ENCODE data around the gene SLC25A2. TPM values are rescaled to one million over a fixed set of nuclear protein-coding genes. Genes with fewer than 3 reads are reported as not detected.

The SLC25A2 gene
- polyA plus RNA-seq, 1 donor from 2014 or later = not detected

- Mint-ChIP-seq H3K4me3 (no peak overlapping the region), H3K27ac (no peak overlapping the region), H3K4me1 (no peaks in the 10 kb centered on the region), H3K27me3 (no peaks in the 10 kb centered on the region), H3K36me3 (peaks cover 12% of the 10 kb centered on the region), H3K9me3 (peaks cover 18 to 64% (median 58%) of the 10 kb centered on the region in 3 donors)
Observed at GRCh38 chr5:141258464-141258863, 45.4 kb downstream of the SLC25A2 start.

Other genes starting within 250 kb of the SLC25A2 start
- gene PCDHB2, start 209.4 kb downstream of the SLC25A2 start, polyA plus RNA-seq = not detected
- not detected for gene PCDHB3, start 203.6 kb downstream of the SLC25A2 start, polyA plus RNA-seq
- not detected for gene PCDHB4, start 182.2 kb downstream of the SLC25A2 start, polyA plus RNA-seq
- not detected for gene PCDHB5, start 168.8 kb downstream of the SLC25A2 start, polyA plus RNA-seq
- gene PCDHB6, start 154.0 kb downstream of the SLC25A2 start, polyA plus RNA-seq = not detected
- not detected for gene PCDHB7, start 131.4 kb downstream of the SLC25A2 start, polyA plus RNA-seq
- not detected for gene PCDHB8, start 126.3 kb downstream of the SLC25A2 start, polyA plus RNA-seq
- gene PCDHB16, start 121.7 kb downstream of the SLC25A2 start, polyA plus RNA-seq = not detected
- 0.31 TPM for gene PCDHB9, start 116.9 kb downstream of the SLC25A2 start, polyA plus RNA-seq
- not detected for gene PCDHB10, start 111.7 kb downstream of the SLC25A2 start, polyA plus RNA-seq
- not detected for gene PCDHB11, start 104.4 kb downstream of the SLC25A2 start, polyA plus RNA-seq
- gene PCDHB12, start 95.3 kb downstream of the SLC25A2 start, polyA plus RNA-seq = not detected
- 0.05 TPM for gene PCDHB13, start 90.1 kb downstream of the SLC25A2 start, polyA plus RNA-seq
- gene PCDHB14, start 80.7 kb downstream of the SLC25A2 start, polyA plus RNA-seq = not detected
- gene PCDHB15, start 58.7 kb downstream of the SLC25A2 start, polyA plus RNA-seq = not detected
- gene TAF7, start 16.7 kb upstream of the SLC25A2 start, polyA plus RNA-seq = 216 TPM
- not detected for gene PCDHGA1, start 26.5 kb upstream of the SLC25A2 start, polyA plus RNA-seq
- gene PCDHGA2, start 34.7 kb upstream of the SLC25A2 start, polyA plus RNA-seq = not detected
- 0.23 TPM for gene PCDHGA3, start 39.8 kb upstream of the SLC25A2 start, polyA plus RNA-seq
- gene PCDHGB1, start 46.0 kb upstream of the SLC25A2 start, polyA plus RNA-seq = 0.41 TPM
- gene PCDHGA4, start 51.0 kb upstream of the SLC25A2 start, polyA plus RNA-seq = not detected
- gene PCDHGB2, start 55.9 kb upstream of the SLC25A2 start, polyA plus RNA-seq = 0.21 TPM
- not detected for gene PCDHGA5, start 60.1 kb upstream of the SLC25A2 start, polyA plus RNA-seq
- gene PCDHGB3, start 66.2 kb upstream of the SLC25A2 start, polyA plus RNA-seq = not detected
- gene PCDHGA6, start 69.8 kb upstream of the SLC25A2 start, polyA plus RNA-seq = 0.08 TPM
- gene PCDHGA7, start 78.7 kb upstream of the SLC25A2 start, polyA plus RNA-seq = not detected
- gene PCDHGB4, start 83.6 kb upstream of the SLC25A2 start, polyA plus RNA-seq = 0.08 TPM
- not detected for gene PCDHGA8, start 88.6 kb upstream of the SLC25A2 start, polyA plus RNA-seq
- 1.9 TPM for gene PCDHGB5, start 93.9 kb upstream of the SLC25A2 start, polyA plus RNA-seq
- gene PCDHGA9, start 98.7 kb upstream of the SLC25A2 start, polyA plus RNA-seq = 0.29 TPM
- gene PCDHGB6, start 104.0 kb upstream of the SLC25A2 start, polyA plus RNA-seq = 0.39 TPM
- 0.15 TPM for gene PCDHGA10, start 108.9 kb upstream of the SLC25A2 start, polyA plus RNA-seq
- gene PCDHGB7, start 113.6 kb upstream of the SLC25A2 start, polyA plus RNA-seq = 0.21 TPM
- gene PCDHGA11, start 117.0 kb upstream of the SLC25A2 start, polyA plus RNA-seq = 0.15 TPM
- gene PCDHGA12, start 126.5 kb upstream of the SLC25A2 start, polyA plus RNA-seq = 0.59 TPM
- 3.9 TPM for gene PCDHGC3, start 171.9 kb upstream of the SLC25A2 start, polyA plus RNA-seq
- not detected for gene PCDHGC4, start 181.0 kb upstream of the SLC25A2 start, polyA plus RNA-seq
- gene PCDHGC5, start 185.0 kb upstream of the SLC25A2 start, polyA plus RNA-seq = not detected